ENCODE results near the gene RAPGEF3. TPM values are rescaled to one million over a fixed set of nuclear protein-coding genes. Genes with fewer than 3 reads are reported as not detected.

RAPGEF3 gene
- total RNA-seq, 1 donor from 2014 or later = 79.4 TPM

DNA sequence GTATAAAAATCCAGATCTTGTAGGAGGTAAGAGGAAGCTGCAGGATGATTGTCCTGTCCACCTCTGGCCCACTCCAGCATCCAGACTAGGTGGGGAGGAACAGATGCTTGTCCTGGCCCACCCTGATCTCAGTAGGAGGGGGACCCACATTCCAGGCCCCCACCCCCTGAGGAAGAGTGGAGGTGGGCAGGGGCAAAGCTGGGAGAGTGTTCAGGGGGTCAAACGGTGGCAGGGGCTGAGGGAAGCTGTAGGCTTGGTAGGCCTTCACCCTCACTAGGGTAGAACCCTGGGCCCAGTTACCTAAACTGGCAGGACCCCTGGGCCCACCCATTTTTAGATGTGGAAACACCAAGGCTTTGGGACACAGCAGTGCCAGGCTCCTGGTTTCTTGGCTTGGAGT lies 18.5 kb upstream of the RAPGEF3 start:
- DNase-seq (ENCODE audit: low spot score) = no peak

DNA sequence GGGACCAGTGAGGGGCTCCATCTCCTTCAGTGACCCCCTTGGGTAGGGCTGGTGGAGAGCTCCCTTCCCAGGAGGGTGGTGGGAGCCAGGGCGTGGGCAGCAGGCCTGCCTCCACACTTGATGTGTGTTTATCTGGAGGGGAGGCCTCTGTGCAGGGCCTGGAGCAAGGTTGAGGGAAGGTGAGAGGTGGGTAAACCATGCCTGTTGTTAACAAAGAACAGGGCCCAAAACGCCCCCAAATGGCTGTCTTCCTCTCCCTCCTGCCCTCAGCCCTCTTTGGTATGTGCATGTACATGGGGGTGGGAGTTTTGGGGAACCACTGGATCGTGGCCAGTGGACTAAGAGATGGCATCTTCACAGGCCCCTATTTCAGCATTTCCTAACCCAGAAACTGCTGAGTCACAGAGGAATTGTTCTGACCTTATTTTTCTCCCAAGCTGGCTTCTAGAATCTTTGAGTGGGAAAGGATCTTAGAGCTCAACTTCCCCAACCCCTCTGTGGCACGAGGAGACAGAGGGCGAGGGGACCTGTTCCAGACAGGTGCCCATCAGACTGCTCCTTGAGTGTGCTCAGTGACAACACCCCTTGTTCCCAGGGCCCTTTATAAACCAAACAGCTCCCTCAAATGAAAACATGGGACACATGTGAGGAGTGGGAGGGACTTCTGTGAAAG lies 17.9 kb upstream of the RAPGEF3 start:
- DNase-seq (ENCODE audit: low spot score) = no peak

DNA sequence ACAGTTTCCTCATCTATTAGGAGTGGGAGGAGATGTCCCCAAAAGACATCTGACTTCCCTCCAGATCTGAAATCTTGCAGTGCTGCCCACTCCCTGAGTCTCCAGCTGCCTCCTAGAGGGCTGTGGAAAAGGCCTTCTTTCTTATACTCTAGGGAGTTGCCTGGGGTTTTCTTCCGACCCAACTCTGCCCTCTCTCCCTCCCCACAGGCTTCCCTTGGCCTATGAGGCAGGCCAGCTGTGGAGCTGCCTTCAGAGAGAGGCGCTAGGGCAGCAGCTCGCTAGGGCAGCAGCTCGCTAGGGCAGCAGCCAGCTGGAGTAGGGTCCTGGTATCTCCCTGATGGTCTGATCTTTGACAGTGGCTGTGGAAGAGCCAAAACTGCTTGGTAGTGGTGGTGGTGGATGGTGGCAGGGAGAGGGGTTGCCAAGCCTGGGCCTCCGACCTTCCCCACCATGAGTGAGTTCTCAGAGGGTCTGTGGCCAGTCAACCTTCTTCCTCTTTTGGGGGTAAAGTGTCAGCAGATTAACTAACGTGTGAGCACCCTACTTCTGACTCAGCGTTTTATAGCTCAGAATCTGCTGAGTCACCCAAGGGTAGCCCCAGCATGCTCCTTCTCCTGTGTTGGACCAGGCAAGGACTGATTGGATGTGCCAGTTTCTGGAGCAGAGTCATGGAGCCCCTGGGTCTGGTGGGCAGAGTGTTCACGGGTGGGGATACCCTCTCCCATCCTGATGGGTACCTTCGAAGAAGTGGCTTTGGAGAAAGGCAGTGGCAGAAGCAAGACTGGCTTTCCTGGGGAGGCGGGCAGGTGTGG lies 16.6 kb upstream of the RAPGEF3 start:
- no peak for DNase-seq (ENCODE audit: low spot score)

DNA sequence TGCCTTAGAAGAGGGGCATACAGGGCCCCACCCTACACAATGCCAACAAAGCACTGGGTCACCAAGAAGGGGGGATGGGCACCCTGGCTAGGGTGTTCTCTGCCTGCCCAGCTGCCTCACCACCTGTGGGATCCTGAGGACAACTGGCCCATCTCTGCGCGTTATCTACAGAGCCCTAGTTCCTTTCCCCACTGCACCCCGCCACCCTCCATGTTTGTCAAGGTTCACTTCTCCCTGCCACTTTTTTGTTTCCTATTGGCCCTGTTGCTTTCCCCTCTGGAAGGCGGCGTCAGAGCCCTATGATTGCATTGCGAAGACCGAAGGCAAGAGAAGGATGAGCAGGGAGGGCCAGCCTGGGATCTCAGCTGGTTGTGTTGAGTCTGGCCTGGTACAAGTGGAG lies 16.0 kb upstream of the RAPGEF3 start:
- no peak for DNase-seq (ENCODE audit: low spot score)

DNA sequence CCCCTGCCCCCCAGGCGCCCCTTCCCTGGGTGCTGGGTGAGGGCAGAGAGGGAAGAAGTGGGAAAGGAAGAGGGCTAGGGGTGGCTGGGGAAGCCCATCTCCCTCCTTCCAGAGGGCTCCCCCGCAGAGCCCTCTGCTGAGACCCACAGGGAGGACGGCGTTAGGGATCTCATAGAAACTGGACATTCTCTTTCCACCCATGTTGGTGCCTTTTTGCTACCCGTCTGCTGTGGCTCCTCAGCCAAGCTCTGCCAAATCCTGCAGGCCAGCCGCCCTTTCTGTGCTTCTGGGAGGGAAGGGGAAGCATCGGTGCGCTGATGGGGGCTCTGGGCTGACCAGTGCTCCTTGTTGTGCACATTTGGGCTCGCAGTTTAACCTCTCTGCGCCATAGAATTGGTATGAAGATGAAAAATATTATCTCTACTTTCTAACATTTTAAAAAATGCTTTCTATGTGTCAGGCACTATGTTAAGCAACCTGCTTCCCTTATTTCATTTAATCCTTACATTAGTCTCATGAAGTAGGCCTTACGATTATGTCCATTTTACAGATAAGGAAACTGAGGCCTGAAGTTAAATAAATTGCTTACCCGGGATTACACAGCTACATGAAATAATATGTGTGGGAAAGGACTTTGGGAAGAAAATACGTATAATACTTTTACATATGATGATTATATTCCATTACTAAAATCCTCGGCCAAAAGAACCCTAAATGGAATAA lies 15.3 kb upstream of the RAPGEF3 start:
- no peak for DNase-seq (ENCODE audit: low spot score)

DNA sequence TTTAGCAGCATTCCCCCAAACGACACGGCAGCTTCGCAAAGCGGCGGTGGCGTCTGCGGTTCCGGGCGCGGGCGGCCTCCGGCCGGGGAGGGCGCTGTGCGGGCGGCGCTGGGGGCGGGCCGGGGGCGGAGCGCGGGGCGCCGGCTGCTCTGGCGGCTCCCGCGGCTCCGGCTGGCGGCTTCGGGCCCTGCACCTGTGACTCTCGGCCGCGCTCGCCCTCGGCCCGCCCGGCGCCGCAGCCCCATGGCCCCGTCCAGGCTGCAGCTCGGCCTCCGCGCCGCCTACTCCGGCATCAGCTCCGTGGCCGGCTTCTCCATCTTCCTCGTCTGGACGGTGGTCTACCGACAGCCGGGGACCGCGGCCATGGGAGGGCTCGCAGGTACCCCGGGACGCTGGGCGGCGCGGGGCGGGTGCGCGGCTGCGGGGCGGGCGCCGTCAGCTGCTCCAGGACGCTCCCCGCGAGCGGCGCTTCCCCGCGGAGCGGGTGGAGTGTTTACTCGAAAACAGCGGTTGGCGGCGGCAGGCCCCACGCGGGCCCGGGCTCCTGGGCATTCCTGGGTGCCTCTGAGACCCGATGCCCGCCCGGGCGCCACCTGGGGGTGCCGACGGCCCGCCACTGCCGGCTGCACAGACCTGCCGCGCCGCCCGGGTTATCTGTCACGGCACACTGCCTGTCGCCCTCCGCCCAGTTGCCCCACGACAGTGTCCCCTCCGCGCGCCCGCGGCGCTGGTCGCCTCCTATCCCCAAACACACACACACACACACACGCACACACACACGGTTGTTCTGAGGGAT lies 14.6 kb upstream of the RAPGEF3 start, which contains the start of gene SLC48A1:
SLC48A1 (plus strand) TSS at position 177 of the 796 bp plus-strand sequence; CDS start at position 244, 67 bp downstream.
- DNase-seq (ENCODE audit: low spot score) = peak; percentile 92

DNA sequence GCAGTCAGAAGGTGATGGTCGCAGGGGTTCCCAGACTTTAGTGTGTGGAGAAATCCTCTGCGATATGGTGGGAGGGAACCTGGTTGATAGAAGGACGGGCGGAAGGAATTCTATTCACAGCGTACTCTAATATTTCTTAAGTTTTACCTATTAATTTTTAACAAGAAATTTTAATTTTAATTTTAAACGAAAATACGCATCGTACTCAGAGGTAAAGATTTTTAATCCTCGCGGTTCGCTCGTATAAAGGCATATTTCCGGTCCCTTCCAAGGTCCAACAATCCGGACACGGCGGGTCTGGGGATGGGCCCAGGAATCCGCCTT lies 14.0 kb upstream of the RAPGEF3 start:
- DNase-seq (ENCODE audit: low spot score) = no peak

DNA sequence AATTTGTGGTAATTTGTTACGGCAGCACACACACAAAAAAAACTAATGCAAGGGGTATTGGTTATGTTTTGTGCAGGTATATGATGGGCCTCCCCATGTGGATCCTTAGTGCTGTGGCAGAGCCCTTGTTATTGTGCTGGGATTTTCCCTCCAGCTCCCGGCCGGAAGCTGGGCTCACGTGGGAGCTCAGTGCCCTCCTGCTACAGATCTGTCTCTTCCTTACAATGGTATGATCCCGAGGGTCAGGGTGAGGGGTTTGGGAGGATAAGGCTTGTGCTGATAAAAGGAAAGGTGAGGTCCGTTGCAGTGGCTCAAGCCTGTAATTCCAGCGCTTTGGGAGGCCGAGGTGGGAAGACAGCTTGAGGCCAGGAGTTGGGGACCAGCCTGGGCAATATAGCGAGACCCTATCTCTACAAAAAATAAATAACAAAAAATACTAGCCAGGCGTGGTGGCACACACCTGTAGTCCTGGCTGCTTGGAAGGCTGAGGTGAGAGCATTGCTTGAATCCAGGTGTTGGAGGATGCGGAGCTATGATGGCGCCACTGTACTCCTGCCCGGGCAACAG lies 13.5 kb upstream of the RAPGEF3 start:
- no peak for DNase-seq (ENCODE audit: low spot score)

DNA sequence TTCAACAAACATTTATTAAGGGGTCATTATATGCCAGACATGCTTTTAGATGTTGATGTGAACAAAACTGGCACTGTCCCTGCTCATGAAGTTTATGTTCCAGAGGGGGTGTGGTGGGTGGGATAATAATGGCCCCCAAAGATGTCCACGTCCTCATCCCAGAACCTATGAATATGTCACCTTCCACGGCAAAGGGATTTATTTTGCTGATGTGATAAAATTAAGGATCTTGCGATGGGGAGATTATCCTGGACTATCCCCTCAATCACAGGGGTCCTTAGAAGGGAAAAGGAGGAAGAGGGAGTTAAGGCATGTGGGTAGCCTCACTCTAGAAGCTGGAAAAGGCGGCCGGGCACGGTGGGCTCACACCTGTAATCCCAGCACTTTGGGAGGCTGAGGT lies 12.6 kb upstream of the RAPGEF3 start:
- DNase-seq (ENCODE audit: low spot score) = no peak

DNA sequence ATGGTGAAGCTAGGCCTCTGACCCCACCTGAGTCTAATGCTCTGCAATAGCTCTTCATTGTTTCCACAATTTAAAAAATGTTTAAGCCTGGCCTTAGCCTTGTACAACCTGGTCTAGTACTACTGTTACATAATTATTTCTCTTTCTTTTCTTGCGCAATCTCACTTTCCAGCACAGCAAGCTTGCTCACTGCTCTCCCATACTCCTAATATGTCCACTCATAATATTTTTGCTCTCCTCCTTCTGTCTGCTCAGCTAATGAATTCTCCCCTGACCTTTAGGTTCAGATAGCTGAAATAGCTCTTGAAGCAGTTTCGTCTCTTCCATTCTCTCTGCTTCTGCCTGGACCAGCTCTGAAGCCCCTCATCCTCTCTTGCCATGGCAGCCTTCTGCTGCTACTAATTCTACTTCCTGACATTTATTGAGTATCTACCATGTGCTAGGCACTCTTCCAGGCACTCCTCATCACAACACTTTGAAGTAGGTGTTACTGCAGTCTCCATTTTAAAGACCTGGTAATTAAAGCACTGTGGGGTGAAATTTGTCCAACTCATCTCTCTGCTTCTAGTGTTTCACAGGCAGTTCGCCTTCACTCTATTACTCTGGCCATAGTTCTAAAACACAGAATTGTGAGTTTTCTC lies 11.5 kb upstream of the RAPGEF3 start:
- DNase-seq (ENCODE audit: low spot score) = no peak

DNA sequence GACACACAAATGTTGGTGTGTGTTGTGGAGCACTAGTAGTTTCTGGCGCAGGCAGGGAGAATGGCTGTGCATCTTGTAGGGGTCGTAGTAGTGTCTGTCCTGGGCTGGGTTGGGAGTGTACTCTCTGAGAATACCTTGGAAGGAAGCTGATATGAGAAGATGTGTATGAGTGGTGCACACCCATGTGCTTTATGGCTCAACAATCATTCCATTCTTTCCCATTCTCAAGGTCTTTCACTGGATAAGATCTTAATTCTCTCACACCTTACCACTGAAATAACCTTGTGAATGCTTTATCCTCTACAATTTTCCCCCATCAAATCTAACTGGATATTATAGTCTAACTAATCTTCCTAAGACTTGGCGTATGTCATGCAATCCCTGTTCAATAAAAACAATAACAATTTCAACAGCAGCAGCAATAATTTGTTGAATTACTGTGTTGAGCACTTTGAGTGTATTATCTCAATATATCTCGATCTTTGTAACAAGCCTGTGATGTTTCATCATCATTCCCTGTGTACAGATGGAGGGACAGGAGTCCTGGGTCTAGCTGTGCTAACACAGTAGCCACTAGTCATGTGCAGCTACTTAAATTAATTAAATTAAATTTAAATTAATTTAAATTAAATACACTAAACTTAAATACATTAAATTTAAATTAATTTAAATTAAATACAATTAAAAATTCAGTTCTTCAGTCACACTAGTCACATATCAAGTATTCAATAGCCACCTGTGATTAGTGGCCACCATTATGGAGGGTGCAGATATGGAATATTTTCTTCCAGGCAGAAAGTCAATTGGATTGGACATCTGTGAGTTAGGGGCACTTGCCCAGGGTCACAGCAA lies 10.8 kb upstream of the RAPGEF3 start:
- no peak for DNase-seq (ENCODE audit: low spot score)

DNA sequence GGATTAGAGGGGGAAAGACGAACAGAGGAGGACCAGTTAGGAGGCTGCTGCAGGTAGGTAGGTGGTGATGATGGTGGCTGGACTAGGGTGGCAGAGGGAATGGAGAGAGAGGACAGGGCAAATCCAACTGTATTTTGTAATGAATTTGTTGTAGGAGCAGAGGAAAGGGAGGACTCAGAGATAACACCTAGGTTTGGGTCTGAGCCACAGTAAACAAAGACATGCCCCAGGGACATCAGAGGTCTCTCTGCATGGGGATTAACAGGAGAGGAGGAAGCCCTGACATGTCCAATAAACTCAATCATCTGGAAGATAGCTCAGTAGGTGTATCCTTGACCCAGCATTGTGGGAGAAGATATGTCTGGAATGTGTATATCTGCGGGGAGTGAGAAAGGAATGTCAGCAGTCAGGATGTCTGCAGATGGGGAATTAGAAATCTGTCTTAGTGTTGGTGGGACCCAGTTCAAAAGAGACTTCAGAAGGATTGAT lies 9.7 kb upstream of the RAPGEF3 start:
- no peak for DNase-seq (ENCODE audit: low spot score)

DNA sequence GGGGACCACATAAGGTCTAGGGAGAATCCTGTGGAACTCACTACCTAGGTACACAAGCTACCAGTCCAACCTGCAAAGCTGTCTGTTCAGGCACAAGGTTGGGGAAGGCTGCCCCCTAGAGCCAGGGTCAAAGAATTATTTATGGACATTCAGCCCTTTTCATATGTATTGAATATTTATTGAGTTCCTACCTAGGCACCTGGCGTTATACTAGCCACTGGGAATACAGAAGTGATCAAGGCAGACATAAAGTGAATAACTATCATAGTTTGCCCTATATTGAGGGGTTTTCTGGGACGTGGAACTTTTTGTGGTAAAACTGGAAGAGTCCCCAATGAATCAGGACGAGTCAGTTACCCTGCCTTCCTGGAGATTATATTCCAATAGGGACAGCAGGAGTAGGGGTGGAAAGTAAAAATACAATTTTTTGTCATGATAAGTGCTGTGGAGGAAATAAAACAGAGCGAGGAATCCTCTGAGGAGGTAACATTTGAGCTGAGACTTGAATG lies 8.6 kb upstream of the RAPGEF3 start:
- no peak for DNase-seq (ENCODE audit: low spot score)

DNA sequence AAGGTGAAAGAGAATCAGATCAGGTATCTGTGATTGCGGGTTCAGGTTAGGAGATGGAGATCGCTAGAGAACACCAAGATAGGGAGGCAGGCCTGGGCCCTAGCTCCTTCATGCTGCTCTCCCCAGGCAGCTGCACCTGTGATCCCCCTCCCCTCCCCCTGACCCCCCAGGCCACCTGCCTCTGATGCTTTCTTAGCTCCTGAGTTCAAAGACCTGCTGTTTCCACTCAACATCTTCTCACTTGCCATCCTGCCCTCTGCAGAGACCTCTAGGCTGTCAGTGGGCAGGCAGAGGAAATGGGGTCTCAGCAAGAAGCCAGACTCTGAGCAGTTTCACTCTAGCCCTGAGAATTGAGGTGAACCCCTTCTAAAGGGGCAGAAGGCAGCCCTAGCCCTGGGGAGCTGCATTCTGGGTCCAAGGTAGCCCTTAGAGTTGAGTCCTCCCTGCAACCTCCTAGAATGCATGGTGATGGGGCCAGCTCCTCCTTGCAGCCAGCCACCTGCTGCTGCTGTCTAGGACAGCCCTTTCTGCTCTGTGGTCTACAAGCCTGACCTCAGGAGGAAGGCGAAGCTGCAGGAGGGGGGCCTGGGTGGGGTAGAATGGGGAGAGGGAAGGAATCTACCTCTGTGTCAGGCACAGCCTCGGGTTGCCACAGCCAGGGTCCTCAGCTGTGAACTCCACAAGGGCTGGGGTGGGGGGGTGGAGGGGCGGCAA lies 8.0 kb upstream of the RAPGEF3 start:
- DNase-seq (ENCODE audit: low spot score) = no peak

DNA sequence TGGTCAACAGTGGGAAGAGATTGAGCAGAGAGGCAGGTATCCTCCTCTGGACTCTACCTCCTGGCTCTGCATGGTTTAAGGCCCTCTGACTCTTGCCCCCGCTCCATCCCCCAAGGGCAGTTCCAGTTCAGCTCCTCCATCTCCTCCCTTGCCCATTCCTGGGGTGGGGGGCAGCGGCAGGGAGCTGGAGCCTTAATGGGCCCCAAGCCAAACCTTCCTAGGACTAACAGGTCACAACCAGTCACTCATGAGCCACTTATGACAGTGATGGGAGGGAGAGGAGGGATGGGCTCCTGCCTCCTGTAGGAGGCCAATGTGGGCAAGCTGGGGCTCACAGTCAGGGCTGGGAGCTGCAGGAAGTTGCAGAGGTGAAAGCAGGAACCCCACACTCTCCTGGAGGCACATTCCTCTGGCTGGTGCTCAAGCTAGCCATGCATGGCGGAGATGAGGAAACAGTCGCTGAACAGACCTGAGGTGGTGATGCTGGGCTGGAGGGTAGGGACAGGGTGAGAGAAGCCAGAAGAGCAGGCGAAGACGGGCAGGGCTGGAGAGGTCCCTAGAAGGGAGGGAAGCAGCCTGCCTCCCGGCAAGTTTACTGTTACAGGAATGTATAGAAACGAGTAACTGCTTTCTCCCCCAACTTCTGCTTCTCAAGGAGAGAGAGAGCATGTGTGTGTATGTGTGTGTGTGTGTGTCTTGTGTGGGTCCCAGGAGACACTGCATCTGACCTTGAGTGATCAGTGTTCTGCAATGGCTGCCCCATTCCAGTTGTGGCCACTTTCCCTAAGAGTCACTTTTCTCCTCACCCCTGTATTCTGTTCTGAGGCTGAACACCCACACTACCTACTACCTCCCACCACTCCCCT lies 5.0 kb upstream of the RAPGEF3 start:
- no peak for DNase-seq (ENCODE audit: low spot score)

DNA sequence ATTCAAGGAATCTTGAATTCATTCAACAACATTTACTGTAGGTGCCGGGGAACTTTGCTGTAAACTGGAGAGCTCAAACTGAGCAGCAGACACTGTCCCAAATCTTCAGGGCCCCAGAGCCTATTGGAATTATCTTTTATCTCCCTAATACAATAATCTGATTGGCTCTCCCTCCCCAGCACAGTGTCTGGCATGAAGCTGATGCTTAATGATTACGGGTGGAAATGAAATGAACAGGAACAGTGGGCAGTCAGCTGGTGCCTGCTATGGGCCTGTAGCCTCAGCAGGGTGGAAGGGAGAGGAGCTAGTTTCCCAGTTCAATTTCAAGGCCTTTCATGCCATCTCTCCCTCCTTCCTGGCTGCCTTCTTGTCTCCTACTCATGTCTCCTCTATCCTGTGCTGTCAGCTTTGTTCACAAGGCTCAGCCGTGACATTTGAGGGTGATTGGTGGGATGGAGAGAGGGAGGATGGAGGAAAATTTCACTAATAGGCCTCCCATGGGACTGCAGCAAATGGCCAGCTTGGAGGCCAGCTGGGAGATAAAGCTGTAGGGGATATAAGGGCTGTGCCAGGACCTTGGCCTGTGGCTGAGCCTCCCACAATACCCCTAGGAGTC lies 4.3 kb upstream of the RAPGEF3 start:
- DNase-seq (ENCODE audit: low spot score) = no peak

DNA sequence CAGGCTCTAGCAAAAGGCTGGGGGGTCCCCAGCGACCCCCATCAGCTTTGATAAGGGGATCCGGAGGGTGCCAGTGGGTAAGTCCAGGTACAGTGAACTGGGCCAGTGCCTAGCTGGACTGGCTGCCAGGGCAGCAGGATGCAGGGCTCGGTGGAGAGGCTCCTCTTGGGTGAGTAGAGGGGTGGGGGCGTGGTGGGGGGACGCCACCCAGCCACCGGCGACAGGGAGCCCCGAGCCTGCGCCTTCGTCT lies 171 bp downstream of the RAPGEF3 start:
- no peak for DNase-seq (ENCODE audit: low spot score)

Data from mesenteric fat pad (tissue), 1 donor.